Measurements from ENCODE around the gene CD70. TPM values are rescaled to one million over a fixed set of nuclear protein-coding genes. Genes with fewer than 3 reads are reported as not detected.
A peak's percentile ranks its signal among the peaks of the same experiment; 100 is the strongest.
"Not testable (repeated sequence)": the region's sequence is repeated elsewhere in the genome, so short reads cannot be mapped to it uniquely, and the experiment has no call there.

CD70 gene, protein sequence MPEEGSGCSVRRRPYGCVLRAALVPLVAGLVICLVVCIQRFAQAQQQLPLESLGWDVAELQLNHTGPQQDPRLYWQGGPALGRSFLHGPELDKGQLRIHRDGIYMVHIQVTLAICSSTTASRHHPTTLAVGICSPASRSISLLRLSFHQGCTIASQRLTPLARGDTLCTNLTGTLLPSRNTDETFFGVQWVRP
- total RNA-seq = 48.5 and 49.1 TPM in 2 replicates
- 5.7 TPM for total RNA-seq (2013)
- 14.6 and 23.9 TPM in 2 replicates for polyA plus RNA-seq
- polyA minus RNA-seq = 20.1 and 34.8 TPM in 2 replicates

DNA sequence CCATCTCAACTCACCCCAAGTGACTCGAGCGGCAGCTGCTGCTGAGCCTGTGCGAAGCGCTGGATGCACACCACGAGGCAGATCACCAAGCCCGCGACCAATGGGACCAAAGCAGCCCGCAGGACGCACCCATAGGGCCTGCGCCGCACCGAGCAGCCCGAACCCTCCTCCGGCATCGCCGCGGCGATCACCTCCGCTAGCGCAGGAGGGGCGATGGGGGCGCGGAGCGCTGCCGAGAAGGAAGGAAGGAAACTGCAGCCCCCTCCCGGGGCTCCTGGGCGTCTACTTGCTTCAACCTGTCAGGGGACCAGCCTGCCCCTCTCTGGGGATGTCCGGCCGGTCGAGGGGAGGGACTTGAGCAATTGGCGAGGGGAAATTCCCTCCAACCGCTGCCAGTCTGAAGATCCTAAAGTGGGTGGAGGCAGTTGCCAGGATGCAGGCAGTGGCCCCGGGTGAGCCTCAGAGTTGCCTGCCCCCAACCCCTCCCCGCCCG lies at the start of gene CD70:
Gene CD70 (minus strand): TSS at position 324 of the 493 bp plus-strand sequence. CDS start 148 bp downstream, at position 176.
- Histone ChIP-seq H3K4me2 (replicated peaks; ENCODE audit: low read depth, low read length, poor library complexity, severe bottlenecking) (peak within 1 kb of the TSS; percentile 81), H3K4me1 (ENCODE audit: control insufficient read depth in 2 of 2, insufficient read depth in 2 of 2, low read length in 2 of 2) (peaks cover 55 to 56% of the 10 kb centered on the region in 2 donors), H3K4me3 (ENCODE audit: control extremely low read depth in 1 of 5, extremely low read depth in 1 of 5, insufficient read depth in 1 of 5, low read depth in 2 of 5, low read length in 4 of 5) (peak within 1 kb of the TSS in 4 of 5 experiments; percentile 16 to 60 (median 52)), H3K79me2 (ENCODE audit: control insufficient read depth, insufficient read depth, low read length) (no peaks in the 10 kb centered on the region), H2AFZ (ENCODE audit: insufficient read depth, low read depth, low read length, poor library complexity, severe bottlenecking) (peak within 1 kb of the TSS; percentile 44), H4K20me1 (ENCODE audit: control insufficient read depth, insufficient read depth, low read length, poor library complexity, severe bottlenecking) (no peaks in the 10 kb centered on the region), H3K9ac (ENCODE audit: low read length) (peak within 1 kb of the TSS; percentile 60), H3K9me3 (ENCODE audit: control extremely low read depth in 1 of 3, control insufficient read depth in 2 of 3, insufficient read depth in 1 of 3, low read length in 2 of 3) (no peaks in the 10 kb centered on the region), H3K36me3 (replicated peaks in 1 of 2; ENCODE audit: control extremely low read depth in 1 of 2, control insufficient read depth in 1 of 2, extremely low read depth in 1 of 2, insufficient read depth in 2 of 2, low read length in 1 of 2) (no peaks in the 10 kb centered on the region), H3K27ac (ENCODE audit: low read length in 2 of 2) (peak within 1 kb of the TSS in 1 of 2 donors; percentile 53), H3K27me3 (replicated peaks in 1 of 4; ENCODE audit: control extremely low read depth in 1 of 4, control insufficient read depth in 3 of 4, insufficient read depth in 4 of 4, low read length in 3 of 4) (peaks cover 0 to 45% (median 9%) of the 10 kb centered on the region in 4 experiments)
- DNase-seq (peak; percentile 76), ATAC-seq (ENCODE audit: low read depth) (peak; percentile 52)
- Mint-ChIP-seq H3K4me1 (peaks cover 59% of the 10 kb centered on the region), H3K27ac (peak within 1 kb of the TSS; percentile 93), H3K27me3 (peaks cover 32% of the 10 kb centered on the region), H3K4me3 (peak within 1 kb of the TSS; percentile 99), H3K9me3 (ENCODE audit: insufficient read depth) (no peaks in the 10 kb centered on the region)
- intact Hi-C loops (cut with micrococcal nuclease) = loop anchor here (2.0 to 5.0 kb wide), 2 partner anchors 14 to 146 kb away; partner anchors contain the start of genes GPR108 and TRIP10
- CTCF ChIA-PET = interaction anchor here (1.2 kb wide), 1 partner anchor 10 kb away, joined by 5 read pairs; no protein-coding TSS in a partner anchor
- 1% methylated on average over 28 of the region's 35 CpGs for WGBS (ENCODE audit: insufficient coverage)
- TF ChIP-seq, protein P1, sequence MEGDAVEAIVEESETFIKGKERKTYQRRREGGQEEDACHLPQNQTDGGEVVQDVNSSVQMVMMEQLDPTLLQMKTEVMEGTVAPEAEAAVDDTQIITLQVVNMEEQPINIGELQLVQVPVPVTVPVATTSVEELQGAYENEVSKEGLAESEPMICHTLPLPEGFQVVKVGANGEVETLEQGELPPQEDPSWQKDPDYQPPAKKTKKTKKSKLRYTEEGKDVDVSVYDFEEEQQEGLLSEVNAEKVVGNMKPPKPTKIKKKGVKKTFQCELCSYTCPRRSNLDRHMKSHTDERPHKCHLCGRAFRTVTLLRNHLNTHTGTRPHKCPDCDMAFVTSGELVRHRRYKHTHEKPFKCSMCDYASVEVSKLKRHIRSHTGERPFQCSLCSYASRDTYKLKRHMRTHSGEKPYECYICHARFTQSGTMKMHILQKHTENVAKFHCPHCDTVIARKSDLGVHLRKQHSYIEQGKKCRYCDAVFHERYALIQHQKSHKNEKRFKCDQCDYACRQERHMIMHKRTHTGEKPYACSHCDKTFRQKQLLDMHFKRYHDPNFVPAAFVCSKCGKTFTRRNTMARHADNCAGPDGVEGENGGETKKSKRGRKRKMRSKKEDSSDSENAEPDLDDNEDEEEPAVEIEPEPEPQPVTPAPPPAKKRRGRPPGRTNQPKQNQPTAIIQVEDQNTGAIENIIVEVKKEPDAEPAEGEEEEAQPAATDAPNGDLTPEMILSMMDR (IDR thresholded peaks at IDR 0.05) = no peak
- TF ChIP-seq EZH2 (IDR thresholded peaks at IDR 0.05; ENCODE audit: borderline replicate concordance, insufficient read depth, low read depth, low read length, poor library complexity, severe bottlenecking) = no peak
- POLR2A ChIA-PET = interaction anchor here (1.2 kb wide), 1 partner anchor 74 kb away, joined by 3 read pairs; no protein-coding TSS in a partner anchor

DNA sequence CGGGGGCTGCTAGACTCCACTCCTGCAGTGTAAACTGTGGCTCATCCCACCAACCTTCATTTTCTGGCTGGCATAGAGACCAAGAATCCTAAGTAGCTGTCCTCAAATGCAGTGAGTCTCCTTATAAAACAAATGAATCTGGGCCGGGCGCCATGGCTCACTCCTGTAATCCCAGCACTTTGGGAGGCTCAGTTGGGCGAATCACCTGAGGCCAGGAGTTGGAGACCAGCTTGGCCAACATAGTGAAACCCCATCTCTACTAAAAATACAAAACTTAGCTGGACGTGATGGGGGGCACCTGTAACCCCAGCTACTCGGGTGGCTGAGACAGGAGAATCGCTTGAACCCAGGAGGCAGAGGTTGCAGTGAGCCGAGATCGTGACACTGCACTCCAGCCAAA lies 49.4 kb upstream of the CD70 start:
- H3K27me3 Mint-ChIP-seq; H3K9me3 ChIP-seq (ENCODE audit: control extremely low read depth in 1 of 3, control insufficient read depth in 2 of 3, insufficient read depth in 1 of 3, low read length in 2 of 3); H3K4me2 ChIP-seq (replicated peaks; ENCODE audit: low read depth, low read length, poor library complexity, severe bottlenecking); H4K20me1 ChIP-seq (ENCODE audit: control insufficient read depth, insufficient read depth, low read length, poor library complexity, severe bottlenecking); H3K79me2 ChIP-seq (ENCODE audit: control insufficient read depth, insufficient read depth, low read length); intact Hi-C loops (cut with micrococcal nuclease); H3K27me3 ChIP-seq (replicated peaks in 1 of 4; ENCODE audit: control extremely low read depth in 1 of 4, control insufficient read depth in 3 of 4, insufficient read depth in 4 of 4, low read length in 3 of 4); H3K4me1 Mint-ChIP-seq; POLR2A ChIA-PET; H3K9me3 Mint-ChIP-seq (ENCODE audit: insufficient read depth); H2AFZ ChIP-seq (ENCODE audit: insufficient read depth, low read depth, low read length, poor library complexity, severe bottlenecking); H3K27ac Mint-ChIP-seq; H3K4me3 ChIP-seq (ENCODE audit: control extremely low read depth in 1 of 5, extremely low read depth in 1 of 5, insufficient read depth in 1 of 5, low read depth in 2 of 5, low read length in 4 of 5); H3K4me3 Mint-ChIP-seq; H3K36me3 ChIP-seq (replicated peaks in 1 of 2; ENCODE audit: control extremely low read depth in 1 of 2, control insufficient read depth in 1 of 2, extremely low read depth in 1 of 2, insufficient read depth in 2 of 2, low read length in 1 of 2); H3K9ac ChIP-seq (ENCODE audit: low read length); ATAC-seq (ENCODE audit: low read depth); DNase-seq; H3K27ac ChIP-seq (ENCODE audit: low read length in 2 of 2): not testable (repeated sequence)
- peaks cover 8 to 11% of the 10 kb centered on the region in 2 donors for H3K4me1 ChIP-seq (ENCODE audit: control insufficient read depth in 2 of 2, insufficient read depth in 2 of 2, low read length in 2 of 2)
- 83% methylated on average over 5 of the region's 9 CpGs for WGBS (ENCODE audit: insufficient coverage)
- CTCF ChIA-PET = interaction anchor here (1.0 to 1.6 kb wide), 3 partner anchors 12 to 224 kb away, joined by 3 to 5 read pairs (median 3); no protein-coding TSS in a partner anchor
